ENCODE results near the gene ATXN1. TPM values are rescaled to one million over a fixed set of nuclear protein-coding genes. Genes with fewer than 3 reads are reported as not detected.
A peak's percentile ranks its signal among the peaks of the same experiment; 100 is the strongest.

ATXN1 gene
- total and polyA plus RNA-seq, 2 of the 13 experiments (the other 11 are each of a cell fraction or from before 2014, with no cell fraction given), result 20.7 to 39.5 TPM

GRCh38 chr6:16683641-16684194 is 77.5 kb downstream of the ATXN1 start (continued):
- 0 out of 4 replicates have a peak, but pooled peaks have one; percentile 21 to 38 for TF ChIP-seq NR2F1 (CRISPR knock-in tag; IDR thresholded peaks at IDR 0.05)
- TF ChIP-seq ZFP37 (CRISPR knock-in tag; IDR thresholded peaks at IDR 0.05; ENCODE audit: borderline replicate concordance), result no peak
- TF ChIP-seq CENPBD1 (CRISPR knock-in tag; IDR thresholded peaks at IDR 0.05; ENCODE audit: borderline replicate concordance, low read depth), result no peak
- no peak for TF ChIP-seq ZBTB8A (CRISPR knock-in tag; IDR thresholded peaks at IDR 0.05; ENCODE audit: borderline replicate concordance, low read depth)
- peak; percentile 49; the same call in 1 of the 2 replicates for TF ChIP-seq ZNF687 (CRISPR knock-in tag; IDR thresholded peaks at IDR 0.05)
- TF ChIP-seq CC2D1A (CRISPR knock-in tag; IDR thresholded peaks at IDR 0.05), result no peak
- TF ChIP-seq ZNF432 (CRISPR knock-in tag; IDR thresholded peaks at IDR 0.05; ENCODE audit: borderline replicate concordance), result no peak
- TF ChIP-seq ZNF441 (CRISPR knock-in tag; IDR thresholded peaks at IDR 0.05; ENCODE audit: borderline replicate concordance), result no peak
- peak; percentile 46 for TF ChIP-seq ARID5B (CRISPR knock-in tag; IDR thresholded peaks at IDR 0.05)
- TF ChIP-seq XRCC5 (optimal IDR thresholded peaks at IDR 0.05; ENCODE audit: low read length), result peak; percentile 40
